Endothelial cell (in vitro differentiated cells): Measurements from ENCODE around the gene FBXW11. TPM values are rescaled to one million over a fixed set of nuclear protein-coding genes. Genes with fewer than 3 reads are reported as not detected.

ENCODE experiments used
- DNase-seq: peaks from one replicate; pipeline ENCODE4 v3.0.0; 2021; ENCODE audit warnings: low spot score
- H3K27ac Mint-ChIP-seq: one replicate; pipeline ENCODE4 v1.8.0; 2021; ENCODE audit warnings: mixed read lengths, inconsistent platforms; ENCODE audit not compliant: unreplicated experiment
- H3K27me3 Mint-ChIP-seq: one replicate; pipeline ENCODE4 v1.8.0; 2021; ENCODE audit warnings: mild to moderate bottlenecking, moderate library complexity, mixed read lengths, inconsistent platforms; ENCODE audit not compliant: unreplicated experiment
- H3K36me3 Mint-ChIP-seq: one replicate; pipeline ENCODE4 v1.8.0; 2021; ENCODE audit warnings: mild to moderate bottlenecking, low read depth, mixed read lengths, inconsistent platforms; ENCODE audit not compliant: unreplicated experiment
- H3K4me1 Mint-ChIP-seq: one replicate; pipeline ENCODE4 v1.8.0; 2021; ENCODE audit warnings: mild to moderate bottlenecking, mixed read lengths, inconsistent platforms; ENCODE audit not compliant: unreplicated experiment
- H3K4me3 Mint-ChIP-seq: one replicate; pipeline ENCODE4 v1.8.0; 2021; ENCODE audit warnings: mild to moderate bottlenecking, mixed read lengths, inconsistent platforms; ENCODE audit not compliant: unreplicated experiment
- H3K9me3 Mint-ChIP-seq: one replicate; pipeline ENCODE4 v1.8.0; 2021; ENCODE audit warnings: mixed read lengths, inconsistent platforms; ENCODE audit not compliant: unreplicated experiment
- total RNA-seq: library from RNA; stranded (reverse); fragmentation: NEBNext Ultra II Directional; extraction: Animal tissue kit (Norgen Biotek cat#: 25700); gene quantifications from one replicate; pipeline ENCODE4 v1.2.1, GENCODE V29; 2021; ENCODE audit not compliant: unreplicated experiment
- TF ChIP-seq, protein P1 (sequence below): fragments of 200-600 bp; sonication (generic); IDR thresholded peaks from one replicate; pipeline ENCODE4 v1.5.0; 2021; ENCODE audit warnings: antibody characterized with exemption; ENCODE audit not compliant: unreplicated experiment

The FBXW11 gene
- total RNA-seq, 1 donor from 2014 or later, result 62.0 TPM

DNA sequence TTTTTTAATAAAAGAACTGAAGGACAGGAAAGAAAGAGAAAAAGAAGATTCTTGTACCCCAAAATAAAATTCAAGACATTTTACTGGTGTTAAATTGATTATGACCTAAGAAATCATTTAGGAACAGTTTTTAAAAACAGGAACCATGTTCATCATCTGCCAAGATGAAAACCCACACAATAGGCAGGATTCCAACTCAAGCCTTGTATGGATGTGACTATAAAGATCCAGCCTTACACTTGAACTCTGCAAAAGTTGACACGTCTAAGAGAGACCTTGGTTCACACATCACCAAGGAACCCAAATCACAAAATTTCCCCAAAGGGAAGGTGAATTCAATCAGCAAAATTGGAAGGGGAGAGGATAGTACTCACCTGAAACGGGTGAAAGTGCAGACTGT lies 138.2 kb downstream of the FBXW11 start:
- Mint-ChIP-seq H3K27ac (no peak overlapping the region), H3K27me3 (no peaks in the 10 kb centered on the region), H3K9me3 (no peaks in the 10 kb centered on the region)

DNA sequence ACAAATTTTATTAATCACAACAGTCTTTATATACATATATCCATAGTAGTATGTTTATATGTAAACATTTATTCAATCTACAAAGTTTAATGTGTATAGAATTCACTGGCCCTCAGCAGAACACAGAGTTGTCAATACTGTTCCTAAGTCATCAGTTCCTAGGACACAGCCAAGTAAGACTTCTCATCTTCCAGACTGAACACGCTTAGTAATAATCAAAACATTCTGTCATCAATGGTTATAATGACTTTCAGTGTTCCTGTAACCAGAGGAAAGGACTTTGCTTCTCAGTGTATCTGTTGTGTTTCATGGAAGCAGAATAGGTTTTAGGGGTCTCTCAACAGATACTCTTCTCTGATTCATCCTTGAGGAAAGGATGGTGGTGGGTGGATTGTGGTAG lies 138.7 kb downstream of the FBXW11 start:
- no peaks in the 10 kb centered on the region for H3K27me3 Mint-ChIP-seq
- H3K4me3 Mint-ChIP-seq, result no peak overlapping the region
- no peaks in the 10 kb centered on the region for H3K4me1 Mint-ChIP-seq
- no peak for DNase-seq
- H3K27ac Mint-ChIP-seq, result no peak overlapping the region
- TF ChIP-seq, protein P1, sequence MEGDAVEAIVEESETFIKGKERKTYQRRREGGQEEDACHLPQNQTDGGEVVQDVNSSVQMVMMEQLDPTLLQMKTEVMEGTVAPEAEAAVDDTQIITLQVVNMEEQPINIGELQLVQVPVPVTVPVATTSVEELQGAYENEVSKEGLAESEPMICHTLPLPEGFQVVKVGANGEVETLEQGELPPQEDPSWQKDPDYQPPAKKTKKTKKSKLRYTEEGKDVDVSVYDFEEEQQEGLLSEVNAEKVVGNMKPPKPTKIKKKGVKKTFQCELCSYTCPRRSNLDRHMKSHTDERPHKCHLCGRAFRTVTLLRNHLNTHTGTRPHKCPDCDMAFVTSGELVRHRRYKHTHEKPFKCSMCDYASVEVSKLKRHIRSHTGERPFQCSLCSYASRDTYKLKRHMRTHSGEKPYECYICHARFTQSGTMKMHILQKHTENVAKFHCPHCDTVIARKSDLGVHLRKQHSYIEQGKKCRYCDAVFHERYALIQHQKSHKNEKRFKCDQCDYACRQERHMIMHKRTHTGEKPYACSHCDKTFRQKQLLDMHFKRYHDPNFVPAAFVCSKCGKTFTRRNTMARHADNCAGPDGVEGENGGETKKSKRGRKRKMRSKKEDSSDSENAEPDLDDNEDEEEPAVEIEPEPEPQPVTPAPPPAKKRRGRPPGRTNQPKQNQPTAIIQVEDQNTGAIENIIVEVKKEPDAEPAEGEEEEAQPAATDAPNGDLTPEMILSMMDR, result no peak
- no peaks in the 10 kb centered on the region for H3K9me3 Mint-ChIP-seq
- peaks cover 3% of the 10 kb centered on the region for H3K36me3 Mint-ChIP-seq

More for the DNA sequence above, 138.2 kb downstream of the FBXW11 start:
- TF ChIP-seq, protein P1, result no peak
- no peak for DNase-seq
- Mint-ChIP-seq H3K4me1 (no peaks in the 10 kb centered on the region), H3K36me3 (peaks cover 3% of the 10 kb centered on the region), H3K4me3 (no peak overlapping the region)

DNA sequence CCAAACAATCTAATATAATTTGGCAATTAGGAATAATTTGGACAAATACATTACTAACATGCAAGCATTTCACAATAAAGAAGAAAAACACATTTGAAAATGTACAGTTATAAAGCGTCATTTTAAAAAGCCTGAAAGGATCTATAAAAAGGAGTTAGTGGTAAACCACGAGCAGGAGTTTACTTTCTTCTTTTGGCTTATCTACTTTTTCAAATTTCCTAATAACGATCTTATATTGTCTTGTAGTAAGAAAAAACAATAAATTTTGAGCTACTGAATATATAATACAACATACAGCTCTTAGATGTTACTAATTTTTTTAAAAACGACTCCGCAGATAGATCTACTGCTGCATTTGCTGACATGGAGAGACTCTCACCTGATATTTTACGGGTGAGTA lies 141.0 kb downstream of the FBXW11 start:
- Mint-ChIP-seq H3K4me3 (no peak overlapping the region), H3K36me3 (peaks cover 5% of the 10 kb centered on the region), H3K4me1 (no peaks in the 10 kb centered on the region), H3K27ac (no peak overlapping the region), H3K27me3 (no peaks in the 10 kb centered on the region), H3K9me3 (no peaks in the 10 kb centered on the region)
- no peak for DNase-seq
- TF ChIP-seq, protein P1, result no peak

DNA sequence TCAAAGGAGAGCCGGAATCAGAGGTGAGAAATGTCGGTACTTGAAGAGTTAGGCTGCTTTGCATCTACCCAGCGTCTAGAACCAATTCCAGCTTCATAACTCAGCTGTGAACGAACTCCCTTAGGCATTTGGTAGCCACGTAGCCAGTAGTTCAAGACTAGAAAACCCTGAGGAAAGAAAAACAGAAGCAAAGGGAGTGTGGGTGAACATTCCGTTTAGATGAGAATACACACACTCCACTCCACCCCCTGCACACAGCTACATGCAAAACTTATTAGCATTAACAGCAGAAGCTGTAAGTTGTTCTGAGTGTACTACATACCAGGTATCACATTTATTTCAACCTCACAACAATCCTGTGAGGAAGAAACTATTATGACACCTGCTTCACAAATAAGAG lies 142.5 kb downstream of the FBXW11 start:
- no peaks in the 10 kb centered on the region for H3K4me1 Mint-ChIP-seq
- H3K4me3 Mint-ChIP-seq, result no peak overlapping the region
- TF ChIP-seq, protein P1, result no peak
- no peaks in the 10 kb centered on the region for H3K27me3 Mint-ChIP-seq
- no peaks in the 10 kb centered on the region for H3K9me3 Mint-ChIP-seq
- no peak for DNase-seq
- no peak overlapping the region for H3K27ac Mint-ChIP-seq
- H3K36me3 Mint-ChIP-seq, result peaks cover 15% of the 10 kb centered on the region

DNA sequence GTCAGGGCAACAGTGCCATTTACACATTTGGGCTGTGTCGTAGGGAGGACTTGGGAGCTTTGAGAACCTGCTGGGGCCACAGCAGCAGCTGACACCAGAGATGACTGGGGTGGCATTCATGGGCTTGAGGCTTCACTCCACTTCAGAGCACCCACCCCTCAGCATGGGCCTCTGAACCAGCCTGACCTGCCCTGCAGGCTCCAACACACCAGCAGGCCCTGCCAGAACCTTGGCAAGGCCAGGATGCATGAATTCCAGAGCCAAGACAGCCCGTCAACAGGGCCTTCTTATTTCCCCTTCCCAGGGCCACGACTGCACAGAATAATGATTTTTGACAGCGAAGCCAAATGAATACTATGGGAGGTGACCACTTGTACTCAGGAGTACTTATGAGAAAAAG lies 143.8 kb downstream of the FBXW11 start:
- no peak overlapping the region for H3K27ac Mint-ChIP-seq
- H3K4me3 Mint-ChIP-seq, result no peak overlapping the region
- H3K9me3 Mint-ChIP-seq, result no peaks in the 10 kb centered on the region
- H3K36me3 Mint-ChIP-seq, result peaks cover 15% of the 10 kb centered on the region
- peaks cover 2% of the 10 kb centered on the region for H3K27me3 Mint-ChIP-seq
- TF ChIP-seq, protein P1, result no peak
- no peak for DNase-seq
- H3K4me1 Mint-ChIP-seq, result no peaks in the 10 kb centered on the region
